Measurements from ENCODE around the gene MICAL1. TPM values are rescaled to one million over a fixed set of nuclear protein-coding genes. Genes with fewer than 3 reads are reported as not detected.

The MICAL1 gene
- total and polyA plus RNA-seq, 2 donors (not counting 3 experiments of a cell fraction or from before 2014, with no cell fraction given), result 36.5 to 39.4 TPM

DNA sequence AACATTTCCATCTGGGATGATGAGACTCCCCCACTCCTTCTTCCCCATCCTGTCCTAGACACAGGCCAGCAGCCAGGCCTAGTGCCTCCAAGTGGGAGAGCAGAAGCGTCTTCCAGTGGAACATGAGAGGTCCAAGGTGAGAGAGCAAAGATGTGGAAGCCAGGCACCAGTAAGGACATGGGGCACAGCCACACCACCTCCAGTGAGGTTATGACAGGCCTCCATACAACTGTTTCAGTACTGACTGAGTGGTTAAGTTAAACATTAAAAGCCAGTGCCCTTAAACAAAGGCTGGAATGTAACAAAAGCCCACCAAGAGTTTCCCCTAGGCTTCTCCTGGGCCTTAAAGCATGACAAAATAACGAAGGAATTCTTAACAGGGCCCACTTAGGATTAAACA, 22.2 kb upstream of the MICAL1 start:
- no peak for DNase-seq (ENCODE audit: low read depth, low spot score)
- ChIA-PET POLR2A (no interaction called here), CTCF (interaction anchor here (1.5 kb wide), 1 partner anchor 14 kb away, joined by 3 read pairs; no protein-coding TSS in a partner anchor)
- TF ChIP-seq POLR2A (IDR thresholded peaks at IDR 0.05; ENCODE audit: low read depth, low read length) (no peak), FOS (IDR thresholded peaks at IDR 0.05; ENCODE audit: borderline replicate concordance, insufficient read depth, low read length) (no peak)
- TF ChIP-seq, protein P1, sequence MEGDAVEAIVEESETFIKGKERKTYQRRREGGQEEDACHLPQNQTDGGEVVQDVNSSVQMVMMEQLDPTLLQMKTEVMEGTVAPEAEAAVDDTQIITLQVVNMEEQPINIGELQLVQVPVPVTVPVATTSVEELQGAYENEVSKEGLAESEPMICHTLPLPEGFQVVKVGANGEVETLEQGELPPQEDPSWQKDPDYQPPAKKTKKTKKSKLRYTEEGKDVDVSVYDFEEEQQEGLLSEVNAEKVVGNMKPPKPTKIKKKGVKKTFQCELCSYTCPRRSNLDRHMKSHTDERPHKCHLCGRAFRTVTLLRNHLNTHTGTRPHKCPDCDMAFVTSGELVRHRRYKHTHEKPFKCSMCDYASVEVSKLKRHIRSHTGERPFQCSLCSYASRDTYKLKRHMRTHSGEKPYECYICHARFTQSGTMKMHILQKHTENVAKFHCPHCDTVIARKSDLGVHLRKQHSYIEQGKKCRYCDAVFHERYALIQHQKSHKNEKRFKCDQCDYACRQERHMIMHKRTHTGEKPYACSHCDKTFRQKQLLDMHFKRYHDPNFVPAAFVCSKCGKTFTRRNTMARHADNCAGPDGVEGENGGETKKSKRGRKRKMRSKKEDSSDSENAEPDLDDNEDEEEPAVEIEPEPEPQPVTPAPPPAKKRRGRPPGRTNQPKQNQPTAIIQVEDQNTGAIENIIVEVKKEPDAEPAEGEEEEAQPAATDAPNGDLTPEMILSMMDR (IDR thresholded peaks at IDR 0.05; ENCODE audit: extremely low read depth in 1 of 2, insufficient read depth in 1 of 2, low read depth in 1 of 2, low read length in 2 of 2), result no peak
- Histone ChIP-seq H3K9ac (replicated peaks; ENCODE audit: extremely low read depth, insufficient read depth, low read length) (no peak overlapping the region), H3K4me3 (replicated peaks in 1 of 3; ENCODE audit: insufficient read depth in 1 of 3, low read depth in 1 of 3, low read length in 3 of 3) (no peak overlapping the region), H2AFZ (ENCODE audit: low read depth, low read length) (no peak overlapping the region), H3K79me2 (ENCODE audit: control insufficient read depth, insufficient read depth, low read length) (peaks cover 53% of the 10 kb centered on the region), H3K4me1 (ENCODE audit: control insufficient read depth, extremely low read depth, insufficient read depth, low read length) (peaks cover 24% of the 10 kb centered on the region), H3K9me1 (replicated peaks; ENCODE audit: control insufficient read depth, extremely low read depth, insufficient read depth, low read length) (no peaks in the 10 kb centered on the region), H3K9me3 (replicated peaks; ENCODE audit: control insufficient read depth, insufficient read depth, low read length) (no peaks in the 10 kb centered on the region), H3K36me3 (ENCODE audit: control insufficient read depth in 2 of 2, extremely low read depth in 1 of 2, insufficient read depth in 2 of 2, low read length in 2 of 2) (peaks cover 6 to 12% of the 10 kb centered on the region in 2 experiments), H3K27ac (ENCODE audit: insufficient read depth, low read depth, low read length) (no peak overlapping the region), H3K4me2 (ENCODE audit: insufficient read depth, low read length) (no peak overlapping the region), H4K20me1 (replicated peaks; ENCODE audit: control insufficient read depth, extremely low read depth, insufficient read depth, low read length) (no peaks in the 10 kb centered on the region), H3K27me3 (ENCODE audit: control insufficient read depth in 2 of 2, insufficient read depth in 2 of 2, low read length in 2 of 2) (no peaks in the 10 kb centered on the region)
- no peak for FAIRE-seq
- BruUV-seq (replicated peaks), result no TSS peak
- intact Hi-C loops (cut with micrococcal nuclease) (no loop called here), dilution Hi-C loops (cut with MboI; ENCODE audit: extremely low pct_ligation_motif_present, low sequenced_read_pairs) (no loop called here)

DNA sequence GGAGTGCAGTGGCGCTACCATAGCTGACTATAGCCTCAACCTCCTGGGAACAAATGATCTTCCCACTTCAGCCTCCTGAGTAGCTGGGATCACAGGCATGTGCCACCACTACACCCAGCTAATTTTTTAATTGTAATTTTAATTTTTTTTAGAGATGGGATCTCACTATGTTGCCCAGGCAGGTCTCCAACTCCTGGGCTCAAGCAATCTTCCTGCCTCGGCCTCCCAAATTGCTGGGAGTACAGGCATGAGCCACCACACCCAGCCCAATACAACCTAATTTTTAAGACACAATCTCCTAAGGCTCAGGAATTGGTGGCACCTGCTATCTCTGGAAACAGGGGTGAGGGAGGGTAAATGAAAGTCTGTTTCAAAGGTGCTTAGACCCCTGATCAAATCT, 21.6 kb upstream of the MICAL1 start:
- Histone ChIP-seq H3K79me2 (ENCODE audit: control insufficient read depth, insufficient read depth, low read length) (peaks cover 49% of the 10 kb centered on the region), H3K36me3 (ENCODE audit: control insufficient read depth in 2 of 2, extremely low read depth in 1 of 2, insufficient read depth in 2 of 2, low read length in 2 of 2) (peaks cover 11 to 12% of the 10 kb centered on the region in 2 experiments), H3K9me1 (replicated peaks; ENCODE audit: control insufficient read depth, extremely low read depth, insufficient read depth, low read length) (no peaks in the 10 kb centered on the region), H3K27me3 (ENCODE audit: control insufficient read depth in 2 of 2, insufficient read depth in 2 of 2, low read length in 2 of 2) (no peaks in the 10 kb centered on the region), H3K9me3 (replicated peaks; ENCODE audit: control insufficient read depth, insufficient read depth, low read length) (no peaks in the 10 kb centered on the region), H3K4me1 (ENCODE audit: control insufficient read depth, extremely low read depth, insufficient read depth, low read length) (peaks cover 23% of the 10 kb centered on the region), H3K9ac (replicated peaks; ENCODE audit: extremely low read depth, insufficient read depth, low read length) (no peak overlapping the region), H3K4me2 (ENCODE audit: insufficient read depth, low read length) (no peak overlapping the region), H4K20me1 (replicated peaks; ENCODE audit: control insufficient read depth, extremely low read depth, insufficient read depth, low read length) (no peaks in the 10 kb centered on the region), H3K4me3 (replicated peaks in 1 of 3; ENCODE audit: insufficient read depth in 1 of 3, low read depth in 1 of 3, low read length in 3 of 3) (no peak overlapping the region), H3K27ac (ENCODE audit: insufficient read depth, low read depth, low read length) (no peak overlapping the region), H2AFZ (ENCODE audit: low read depth, low read length) (no peak overlapping the region)
- CTCF ChIA-PET, result no interaction called here
- TF ChIP-seq POLR2AphosphoS5 (IDR thresholded peaks at IDR 0.05; ENCODE audit: insufficient read depth, low read depth, low read length) (no peak), FOS (IDR thresholded peaks at IDR 0.05; ENCODE audit: borderline replicate concordance, insufficient read depth, low read length) (no peak), GATA2 (IDR thresholded peaks at IDR 0.05; ENCODE audit: insufficient read depth, insufficient read length, low read depth, low read length) (no peak), POLR2A (IDR thresholded peaks at IDR 0.05; ENCODE audit: low read depth, low read length) (no peak), JUN (IDR thresholded peaks at IDR 0.05; ENCODE audit: borderline replicate concordance, insufficient read depth, insufficient read length, low read depth) (no peak), MYC (IDR thresholded peaks at IDR 0.05; ENCODE audit: low read depth, low read length) (no peak), EZH2 (IDR thresholded peaks at IDR 0.05; ENCODE audit: borderline replicate concordance, low read depth, low read length, severe bottlenecking) (no peak)
- TF ChIP-seq, protein P2, sequence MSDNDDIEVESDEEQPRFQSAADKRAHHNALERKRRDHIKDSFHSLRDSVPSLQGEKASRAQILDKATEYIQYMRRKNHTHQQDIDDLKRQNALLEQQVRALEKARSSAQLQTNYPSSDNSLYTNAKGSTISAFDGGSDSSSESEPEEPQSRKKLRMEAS (IDR thresholded peaks at IDR 0.05; ENCODE audit: insufficient read depth, insufficient read length), result no peak
- TF ChIP-seq, protein P1 (IDR thresholded peaks at IDR 0.05; ENCODE audit: extremely low read depth in 1 of 2, insufficient read depth in 1 of 2, low read depth in 1 of 2, low read length in 2 of 2), result no peak
- BruUV-seq (replicated peaks), result no TSS peak
- no peak for DNase-seq (ENCODE audit: low read depth, low spot score)
- intact Hi-C loops (cut with micrococcal nuclease) (no loop called here), dilution Hi-C loops (cut with MboI; ENCODE audit: extremely low pct_ligation_motif_present, low sequenced_read_pairs) (no loop called here)
- no peak for FAIRE-seq
- POLR2A ChIA-PET, result no interaction called here
